Inflammatory macrophage treated with lipopolysaccharide for 4 hours (primary cell): ENCODE results near the gene VWA2.

Source experiments
- DNase-seq: peaks from one replicate; pipeline ENCODE4 v3.0.0-alpha.2; 2020

Gene VWA2, protein sequence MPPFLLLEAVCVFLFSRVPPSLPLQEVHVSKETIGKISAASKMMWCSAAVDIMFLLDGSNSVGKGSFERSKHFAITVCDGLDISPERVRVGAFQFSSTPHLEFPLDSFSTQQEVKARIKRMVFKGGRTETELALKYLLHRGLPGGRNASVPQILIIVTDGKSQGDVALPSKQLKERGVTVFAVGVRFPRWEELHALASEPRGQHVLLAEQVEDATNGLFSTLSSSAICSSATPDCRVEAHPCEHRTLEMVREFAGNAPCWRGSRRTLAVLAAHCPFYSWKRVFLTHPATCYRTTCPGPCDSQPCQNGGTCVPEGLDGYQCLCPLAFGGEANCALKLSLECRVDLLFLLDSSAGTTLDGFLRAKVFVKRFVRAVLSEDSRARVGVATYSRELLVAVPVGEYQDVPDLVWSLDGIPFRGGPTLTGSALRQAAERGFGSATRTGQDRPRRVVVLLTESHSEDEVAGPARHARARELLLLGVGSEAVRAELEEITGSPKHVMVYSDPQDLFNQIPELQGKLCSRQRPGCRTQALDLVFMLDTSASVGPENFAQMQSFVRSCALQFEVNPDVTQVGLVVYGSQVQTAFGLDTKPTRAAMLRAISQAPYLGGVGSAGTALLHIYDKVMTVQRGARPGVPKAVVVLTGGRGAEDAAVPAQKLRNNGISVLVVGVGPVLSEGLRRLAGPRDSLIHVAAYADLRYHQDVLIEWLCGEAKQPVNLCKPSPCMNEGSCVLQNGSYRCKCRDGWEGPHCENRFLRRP

DNA sequence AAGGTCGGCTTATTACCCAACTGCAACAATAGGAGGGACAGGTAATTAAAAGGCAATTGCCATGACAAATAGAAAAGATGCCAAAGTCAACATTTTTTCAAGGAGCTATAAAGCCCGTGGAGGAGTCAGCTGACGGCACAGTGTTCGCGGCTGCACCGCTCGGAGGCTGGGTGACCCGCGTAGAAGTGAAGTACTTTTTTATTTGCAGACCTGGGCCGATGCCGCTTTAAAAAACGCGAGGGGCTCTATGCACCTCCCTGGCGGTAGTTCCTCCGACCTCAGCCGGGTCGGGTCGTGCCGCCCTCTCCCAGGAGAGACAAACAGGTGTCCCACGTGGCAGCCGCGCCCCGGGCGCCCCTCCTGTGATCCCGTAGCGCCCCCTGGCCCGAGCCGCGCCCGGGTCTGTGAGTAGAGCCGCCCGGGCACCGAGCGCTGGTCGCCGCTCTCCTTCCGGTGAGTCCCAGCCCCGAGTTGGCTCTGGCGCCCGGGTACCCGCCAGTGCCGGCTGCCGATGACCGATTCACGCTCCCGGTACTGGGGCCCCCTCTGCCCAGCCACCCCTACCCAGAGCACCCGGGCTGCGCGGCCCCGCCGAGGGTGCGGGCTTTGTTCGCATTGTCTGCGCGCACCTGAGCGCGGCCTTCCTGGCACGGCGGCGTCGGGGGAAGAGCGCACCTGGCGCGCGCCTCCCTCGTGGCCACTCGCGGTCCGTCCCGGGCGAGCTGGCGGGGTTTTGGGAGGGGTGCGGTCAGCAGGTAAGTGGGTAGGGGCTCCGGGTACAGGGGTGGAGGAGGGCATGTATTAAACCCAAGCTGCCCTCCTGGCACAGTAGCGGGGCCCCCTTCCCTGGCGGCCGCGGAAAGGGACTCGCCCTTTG lies at the start of gene VWA2:
Gene VWA2, plus strand, starts transcription at position 138 of the 877 bp plus-strand sequence. CDS start 9,460 bp downstream, outside the sequence.
- DNase-seq = no peak

DNA sequence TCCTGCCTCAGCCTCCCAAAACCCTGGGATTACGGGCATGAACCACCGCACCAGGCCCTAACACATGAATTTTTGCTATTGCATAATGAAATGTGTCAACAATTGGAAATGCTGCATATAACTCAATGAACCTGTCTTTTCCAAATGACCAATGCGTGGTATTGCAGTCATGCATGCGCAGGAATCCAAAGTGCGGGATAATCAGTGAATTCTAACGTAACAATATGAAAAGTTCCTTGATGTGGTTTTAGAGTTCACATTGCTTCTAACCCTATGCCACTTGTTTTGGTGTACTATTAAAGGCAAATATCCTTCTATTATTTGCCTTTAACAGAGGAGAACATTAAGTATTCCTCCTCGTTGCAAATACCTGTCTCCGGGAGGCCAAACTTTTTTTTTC lies 49.4 kb upstream of the VWA2 start:
- no peak for DNase-seq

DNA sequence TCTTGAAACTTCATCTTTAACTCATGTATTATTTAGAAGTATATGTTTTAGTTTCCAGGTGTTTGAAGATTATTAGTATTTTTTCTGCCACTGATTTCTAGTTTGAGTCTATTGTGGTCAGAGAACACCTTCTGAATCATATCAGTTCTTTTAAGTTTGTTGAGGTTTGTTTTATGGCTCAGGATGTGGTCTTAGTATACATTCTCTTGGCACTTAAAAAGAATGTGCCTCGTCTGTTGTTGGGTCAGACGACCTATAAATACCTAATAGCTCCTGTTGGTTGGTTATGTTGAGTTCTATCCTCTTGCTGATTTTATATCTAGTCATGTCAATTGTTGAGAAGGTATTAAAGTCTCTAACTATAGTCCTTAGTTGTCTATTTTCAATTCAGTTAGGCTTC lies 44.0 kb upstream of the VWA2 start:
- no peak for DNase-seq

DNA sequence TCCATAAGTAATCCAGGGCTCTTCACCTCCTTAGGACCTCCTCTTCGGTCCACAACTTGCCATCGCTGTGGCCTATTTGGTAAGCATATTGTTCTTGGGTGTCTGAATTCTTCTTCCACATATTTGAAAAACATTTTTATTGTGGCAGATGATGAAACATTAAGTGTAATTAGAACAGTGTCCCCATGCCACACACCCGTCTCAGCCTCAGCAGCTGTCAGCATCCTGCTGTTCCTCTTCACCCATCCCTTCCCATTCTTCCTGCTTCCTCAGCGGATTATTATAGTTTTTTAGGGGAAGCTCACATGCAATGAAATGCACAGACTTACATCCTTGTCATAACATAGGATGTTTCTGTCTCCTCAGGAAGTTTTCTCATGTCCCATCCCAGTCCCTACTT lies 39.8 kb upstream of the VWA2 start:
- no peak for DNase-seq

DNA sequence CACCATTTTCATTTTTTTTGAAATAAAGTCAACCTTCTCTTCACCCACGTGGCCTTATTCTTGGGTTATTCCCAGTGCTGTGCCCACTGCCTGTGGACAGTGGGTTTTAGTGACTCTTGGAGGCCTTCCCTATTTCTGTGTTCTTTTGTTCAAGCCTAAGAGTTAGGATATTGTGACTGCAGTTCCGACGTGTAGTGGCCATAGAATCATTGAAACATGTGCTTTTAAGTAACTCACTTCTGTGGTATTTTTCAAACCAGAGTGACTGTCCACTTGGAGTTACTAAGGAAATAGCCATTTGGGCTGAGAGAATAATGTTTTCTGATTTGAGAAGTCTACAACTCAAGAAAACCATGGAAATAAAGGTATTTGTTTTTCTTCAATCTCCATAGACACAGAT lies 36.2 kb upstream of the VWA2 start:
- no peak for DNase-seq

DNA sequence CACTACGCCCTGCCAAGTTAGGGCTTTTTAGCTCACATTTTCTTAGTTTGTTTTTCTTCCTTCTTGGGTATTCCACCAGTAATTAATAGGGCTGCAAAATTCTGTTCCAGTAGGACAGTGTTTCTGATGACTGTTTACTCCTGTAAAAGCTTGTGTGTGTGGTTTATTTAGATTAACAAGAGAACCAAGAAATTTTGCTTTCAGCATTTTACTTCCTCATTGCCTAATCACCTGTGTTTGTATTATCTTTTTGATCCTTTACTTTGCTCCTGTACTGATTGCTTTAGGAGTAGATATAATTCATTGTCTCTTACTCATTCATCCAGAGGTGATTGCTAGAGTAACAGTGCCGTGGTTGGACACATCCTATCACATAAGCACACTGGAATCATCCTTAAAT lies 32.2 kb upstream of the VWA2 start:
- no peak for DNase-seq

DNA sequence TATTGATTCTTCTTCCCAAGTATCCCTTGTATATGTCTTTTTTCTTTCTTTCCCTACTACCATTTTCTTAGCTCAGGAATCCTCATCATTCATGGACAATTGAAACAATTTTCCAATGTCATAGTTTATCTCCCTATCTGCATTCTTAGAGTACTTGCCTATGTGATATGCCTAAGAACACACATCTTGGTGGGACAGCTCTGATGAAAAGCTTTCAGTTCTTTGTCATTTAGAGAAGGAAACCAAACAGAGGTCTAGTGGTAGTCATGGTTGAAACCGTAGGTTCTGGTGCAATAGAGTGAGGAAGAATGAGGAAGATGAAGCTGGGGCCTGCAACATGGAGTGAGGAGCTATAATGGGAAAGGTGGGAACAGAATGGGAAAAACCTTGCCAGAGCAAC lies 31.7 kb upstream of the VWA2 start:
- no peak for DNase-seq

DNA sequence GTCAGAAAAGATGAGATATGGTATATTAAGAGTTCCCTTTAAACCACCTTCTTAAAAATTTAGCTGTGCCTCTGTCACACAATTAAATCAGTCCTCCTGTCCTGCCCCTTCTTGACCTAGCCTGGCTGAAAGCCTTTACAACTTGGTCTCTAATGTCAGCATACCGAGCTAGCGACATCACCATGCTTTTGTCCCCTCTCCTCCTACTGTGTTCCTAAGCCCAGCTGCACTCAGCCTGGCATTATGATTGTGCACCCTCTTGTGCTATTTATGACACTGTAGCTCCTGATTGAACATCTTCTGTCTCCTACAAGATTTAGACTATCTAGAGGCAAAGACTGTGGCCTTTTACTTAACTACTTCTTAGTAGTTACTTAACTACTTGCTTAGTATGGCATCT lies 30.7 kb upstream of the VWA2 start:
- DNase-seq = no peak

DNA sequence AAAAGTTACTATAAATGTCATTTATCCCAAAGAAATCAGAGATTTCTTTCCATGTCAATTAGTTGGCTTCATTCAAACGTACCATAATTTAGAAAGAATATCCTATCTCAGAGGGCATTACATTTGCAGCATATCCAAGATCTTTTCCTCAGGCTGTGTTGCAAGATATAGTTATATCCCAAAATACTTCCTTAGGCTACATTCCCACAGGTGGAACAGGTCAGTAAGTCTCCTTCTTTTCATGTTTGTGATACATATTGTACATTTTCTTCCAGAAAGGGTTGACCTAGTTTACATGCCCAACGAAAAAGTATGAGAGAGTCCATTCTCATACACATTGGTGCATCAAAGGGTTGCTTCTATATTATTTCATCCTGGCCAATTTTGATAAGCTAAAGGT lies 26.9 kb upstream of the VWA2 start:
- no peak for DNase-seq

DNA sequence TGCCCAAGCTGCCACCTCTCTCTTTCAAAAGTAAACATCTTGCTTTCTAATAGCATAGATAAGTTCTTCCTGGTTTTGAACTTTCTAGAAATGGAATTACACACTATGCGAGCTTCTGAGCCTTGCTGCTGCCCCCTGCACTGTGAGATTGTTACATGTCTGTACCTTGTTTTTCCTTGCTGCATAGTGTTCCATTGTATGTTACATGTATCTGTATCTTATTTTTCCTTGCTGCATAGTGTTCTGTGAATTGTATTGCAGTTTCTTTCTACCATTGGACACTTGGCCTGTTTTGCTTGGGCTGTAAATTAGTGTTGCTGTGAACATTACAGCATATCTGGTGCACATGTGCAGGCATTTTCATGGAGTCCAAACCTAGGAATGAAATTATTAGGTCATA lies 24.0 kb upstream of the VWA2 start:
- no peak for DNase-seq

DNA sequence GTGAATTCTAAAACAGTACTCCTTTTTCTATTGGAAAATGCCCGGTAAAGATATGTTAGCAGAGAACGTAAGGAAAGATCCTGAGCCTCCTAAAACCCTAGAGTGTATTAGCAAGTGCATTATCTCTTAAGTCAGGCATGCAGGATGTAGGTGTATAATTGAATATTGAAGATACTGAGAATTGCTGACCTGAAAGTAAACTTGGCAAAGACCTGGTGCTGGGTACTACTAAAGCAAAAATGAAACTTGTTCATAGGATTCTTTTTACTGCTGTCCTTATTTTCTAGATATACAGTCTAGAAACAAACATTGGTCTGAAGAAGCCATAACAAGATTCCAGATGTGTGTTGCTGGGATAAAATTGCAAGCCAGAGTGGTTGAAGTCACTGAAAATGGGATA lies 18.8 kb upstream of the VWA2 start:
- no peak for DNase-seq

DNA sequence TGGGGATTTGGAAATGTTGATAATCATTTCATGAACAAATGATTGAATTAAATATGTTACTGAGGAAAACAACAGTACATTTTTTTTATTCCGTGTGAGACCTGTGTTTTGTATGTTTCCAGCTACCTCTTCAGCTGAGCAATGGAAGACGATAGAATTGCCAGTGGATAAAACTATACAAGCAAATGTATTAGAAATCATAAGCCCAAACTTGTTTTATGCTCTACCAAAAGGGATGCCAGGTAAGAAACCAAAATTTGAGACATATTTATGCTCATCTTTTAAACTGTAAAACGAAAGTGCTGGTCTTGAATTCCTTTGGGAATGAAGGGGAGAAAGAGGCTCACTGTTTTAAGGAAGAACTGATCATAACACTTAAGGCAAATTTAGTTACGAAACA lies 17.8 kb upstream of the VWA2 start:
- no peak for DNase-seq

DNA sequence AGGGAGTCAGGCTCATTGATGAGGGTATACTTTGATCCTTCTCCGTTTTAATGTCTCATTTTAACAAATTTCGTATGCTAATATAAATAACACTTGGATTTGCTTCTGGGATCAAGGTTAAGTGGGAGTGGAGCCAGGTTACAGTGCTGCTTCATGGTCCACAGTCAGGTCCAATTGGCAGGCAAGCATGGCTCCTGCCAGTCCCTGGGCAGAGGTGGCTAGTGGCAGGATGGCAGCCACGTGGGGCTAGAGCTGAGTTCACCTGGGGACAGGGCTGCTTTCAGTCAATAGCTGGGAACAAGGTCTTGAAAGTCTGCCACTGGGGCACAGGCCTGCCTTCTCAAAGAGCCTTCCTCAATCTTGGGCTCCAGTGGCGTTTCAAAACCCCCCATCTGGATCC lies 16.0 kb upstream of the VWA2 start:
- no peak for DNase-seq

DNA sequence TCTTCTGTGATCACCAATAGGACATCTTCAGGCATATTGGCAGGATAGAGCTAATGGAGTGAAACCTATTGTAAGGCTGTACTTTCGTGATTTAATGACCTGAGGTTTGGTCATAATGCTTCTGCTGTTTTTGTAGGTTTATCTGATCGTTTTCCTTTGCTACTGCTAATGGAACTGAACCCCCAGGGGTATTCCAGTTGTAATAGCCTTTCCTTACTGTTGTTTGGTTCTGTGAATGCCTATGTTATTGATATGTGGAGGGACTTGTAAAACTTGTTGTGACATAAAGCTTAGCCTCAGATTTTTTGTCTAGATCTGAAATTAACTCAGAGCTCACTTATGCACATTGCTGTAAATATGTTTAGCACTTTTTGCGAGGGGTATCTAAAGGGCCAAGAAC lies 10.9 kb upstream of the VWA2 start:
- no peak for DNase-seq

DNA sequence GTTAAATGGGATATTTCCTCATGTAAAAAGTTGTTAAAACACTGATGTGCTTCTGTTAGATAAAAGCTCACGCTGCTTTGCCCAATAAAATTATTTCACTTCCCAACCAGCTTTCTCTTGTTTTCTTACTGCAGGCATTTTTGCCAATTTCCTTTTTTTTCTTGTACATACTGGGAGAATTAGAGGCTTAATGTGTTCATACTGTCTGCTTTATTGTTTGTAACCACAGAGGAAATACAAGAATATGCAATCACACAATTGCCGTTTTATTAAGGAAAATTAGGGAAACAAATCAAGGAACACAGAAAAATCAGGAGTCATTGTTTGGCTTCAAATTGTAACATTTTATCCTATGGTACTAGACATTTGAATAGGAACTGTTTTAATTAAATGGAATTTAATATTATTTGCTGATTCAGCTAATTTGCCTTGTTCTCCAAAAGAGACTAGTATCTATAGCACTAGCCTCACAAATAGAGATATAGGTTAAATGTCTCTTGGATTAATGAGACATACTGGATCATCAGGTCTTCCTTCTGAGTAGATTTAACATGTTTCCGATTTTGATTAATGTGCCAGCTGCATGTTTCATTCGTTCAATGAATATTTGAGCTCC lies 6.4 kb upstream of the VWA2 start:
- no peak for DNase-seq

DNA sequence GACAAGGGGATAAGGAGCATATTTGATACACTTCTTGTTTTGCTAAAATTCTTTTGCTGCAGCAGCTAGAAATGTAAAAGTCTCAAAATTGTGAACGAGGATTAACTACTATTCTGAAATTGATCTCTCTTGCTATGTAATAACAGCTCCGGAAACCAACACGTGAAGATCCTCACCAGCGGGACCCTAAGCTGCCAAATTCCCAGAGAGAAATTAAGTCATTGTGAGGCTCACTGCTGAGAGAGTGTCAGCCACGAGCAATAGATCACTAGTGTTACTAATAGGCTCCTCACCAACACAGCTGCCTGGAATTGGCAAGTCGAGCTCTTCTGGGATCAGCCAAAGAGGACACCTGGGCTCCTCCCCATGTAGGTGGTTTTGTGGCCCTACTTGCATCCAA lies 5.6 kb upstream of the VWA2 start:
- DNase-seq = no peak

DNA sequence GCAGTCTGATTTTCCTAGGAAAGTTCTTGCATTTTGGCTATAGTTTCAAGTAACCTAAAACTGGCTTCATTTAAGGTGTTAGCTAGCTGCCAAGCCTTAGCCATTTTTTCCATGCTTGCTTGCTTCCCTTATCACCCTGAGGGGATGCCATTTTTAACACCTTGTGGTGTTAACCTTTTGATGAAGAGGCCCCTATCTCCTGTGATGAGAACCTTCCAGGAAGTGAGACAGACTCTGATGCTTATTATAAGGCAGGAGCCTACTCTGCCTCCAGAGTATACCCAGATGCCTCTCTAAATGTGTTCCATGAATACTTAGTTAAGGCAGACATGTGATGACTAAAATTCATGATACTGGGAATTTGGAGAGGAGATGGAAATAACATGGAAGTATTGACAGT lies 4.9 kb upstream of the VWA2 start:
- no peak for DNase-seq

DNA sequence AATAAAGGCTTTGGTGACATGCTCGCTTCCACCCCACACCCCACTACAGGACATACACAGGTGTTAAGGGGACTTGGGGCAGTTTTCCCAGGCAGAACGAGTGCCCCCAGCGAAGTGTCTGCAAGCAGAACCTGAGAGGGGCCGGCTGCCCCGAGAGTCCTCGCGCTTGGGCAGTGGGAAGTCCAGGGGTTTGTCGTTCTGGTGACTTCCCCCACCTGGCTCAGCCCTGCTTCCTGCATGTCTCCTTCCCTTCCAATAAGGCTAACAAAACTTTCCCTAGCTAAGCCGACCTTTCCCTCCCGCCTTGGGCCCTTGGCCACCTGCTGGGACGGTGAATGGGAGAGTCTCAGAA lies 916 bp downstream of the VWA2 start:
- DNase-seq = no peak

DNA sequence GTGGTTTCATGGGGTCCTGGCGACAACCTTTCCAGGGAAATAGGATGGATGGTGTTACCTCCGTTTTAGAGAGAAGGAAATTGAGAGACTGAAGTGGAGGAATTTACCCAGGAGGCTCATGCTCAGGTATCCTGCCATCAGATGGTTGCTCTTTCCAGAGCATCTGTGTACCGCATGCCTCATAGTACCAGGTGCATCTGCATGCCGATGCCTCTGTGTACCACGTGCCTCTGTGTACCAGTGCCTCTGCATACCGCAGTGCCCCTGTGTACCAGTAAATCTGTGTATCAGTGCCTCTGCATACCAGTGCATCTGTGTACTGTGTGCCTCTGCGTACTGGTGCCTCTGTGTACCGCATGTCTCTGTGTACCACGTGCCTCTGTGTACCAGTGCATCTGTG lies 3.2 kb downstream of the VWA2 start:
- DNase-seq = no peak

DNA sequence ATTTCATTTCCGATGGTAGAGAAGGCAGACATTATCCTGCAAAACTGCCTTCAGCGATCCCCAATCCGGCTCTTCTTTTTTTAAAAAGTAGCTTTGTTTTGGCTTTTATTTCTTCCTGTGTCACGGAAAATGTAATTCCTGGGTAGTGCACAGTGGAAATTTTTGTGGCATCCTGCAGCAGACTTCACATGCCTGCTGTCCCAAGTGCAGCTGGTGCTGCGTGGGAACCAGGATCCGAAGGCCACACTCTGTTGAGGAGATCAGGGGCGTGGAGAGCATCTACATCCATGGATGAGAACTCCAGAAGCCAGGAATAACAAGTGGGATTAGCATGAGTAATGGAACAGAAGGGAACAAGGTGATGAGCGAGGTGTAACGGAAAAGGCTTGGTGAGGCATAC lies 4.6 kb downstream of the VWA2 start:
- DNase-seq = no peak

DNA sequence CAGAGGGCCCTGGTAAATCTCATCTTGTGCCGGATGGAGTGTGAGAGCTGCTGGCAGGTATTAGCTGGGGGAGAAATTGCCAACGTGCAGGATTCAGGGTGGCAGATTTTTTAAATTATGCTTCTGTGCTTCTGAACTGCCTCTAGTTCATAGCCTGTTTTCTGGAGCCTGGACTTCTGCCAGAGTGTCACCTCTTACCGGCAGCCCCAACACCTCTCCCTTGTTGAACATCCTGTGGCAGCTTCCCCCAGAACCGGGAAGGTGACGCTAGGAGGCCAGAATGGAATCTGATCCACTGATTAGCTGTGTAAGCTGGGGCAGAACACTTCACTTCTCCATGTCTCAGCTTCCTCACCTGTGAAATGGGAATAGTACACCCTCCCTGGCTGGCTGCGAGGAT lies 5.1 kb downstream of the VWA2 start:
- no peak for DNase-seq

DNA sequence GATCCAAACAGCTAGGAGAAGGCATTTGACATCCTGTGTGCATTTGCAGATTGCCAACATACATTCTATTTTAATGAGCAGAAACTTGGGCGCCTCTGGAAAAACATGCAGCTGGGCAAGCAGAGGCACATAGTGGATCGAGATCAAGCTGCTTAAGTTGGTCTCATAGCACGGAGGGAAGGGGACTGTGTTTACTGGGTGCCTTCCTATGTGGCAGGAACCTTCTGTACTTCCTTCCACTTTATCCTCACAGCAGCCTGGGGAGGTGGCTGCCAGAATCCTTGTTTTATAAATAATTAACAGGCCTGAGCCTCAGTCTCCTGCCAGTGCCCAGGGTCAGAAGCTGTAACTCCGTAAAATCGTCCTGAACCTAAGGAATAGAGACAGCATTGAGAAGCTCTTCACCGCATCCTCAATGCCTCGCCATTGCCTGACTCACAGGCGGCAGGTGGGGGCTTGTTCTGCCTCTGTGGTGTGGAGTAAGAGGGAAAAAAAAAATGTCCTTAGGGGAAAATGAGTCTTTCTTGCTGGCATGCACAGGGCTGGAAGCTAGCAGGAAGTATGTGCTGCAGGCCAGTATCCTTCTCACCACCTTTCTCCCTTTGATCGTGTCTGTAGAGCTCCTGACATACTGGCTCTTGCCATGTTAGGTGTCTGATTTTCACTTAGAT lies 6.2 kb downstream of the VWA2 start:
- DNase-seq = no peak
